Measurements from ENCODE around the gene ADAP2.

- TF ChIP-seq CTCF (conservative IDR thresholded peaks at IDR 0.05) (no peak), EZH2 (IDR thresholded peaks at IDR 0.05; ENCODE audit: low read depth) (no peak)
Observed at GRCh38 chr17:30961209-30962188, 39.8 kb downstream of the ADAP2 start.

Measured in PC-9 (cell line).